ACHN (cell line): Measurements from ENCODE around the gene THRB.

ENCODE experiments used
- DNase-seq: peaks from one replicate; pipeline ENCODE4 v3.0.0-alpha.2; 2015
- in situ Hi-C: cut with HindIII; loops from 2 replicates; pipeline ENCODE4 v1.10.0; 2017; ENCODE audit warnings: low sequenced_read_pairs, low pct_ligation_motif_present, low pct_unique_long_range_greater_than_20kb

Gene THRB

DNA sequence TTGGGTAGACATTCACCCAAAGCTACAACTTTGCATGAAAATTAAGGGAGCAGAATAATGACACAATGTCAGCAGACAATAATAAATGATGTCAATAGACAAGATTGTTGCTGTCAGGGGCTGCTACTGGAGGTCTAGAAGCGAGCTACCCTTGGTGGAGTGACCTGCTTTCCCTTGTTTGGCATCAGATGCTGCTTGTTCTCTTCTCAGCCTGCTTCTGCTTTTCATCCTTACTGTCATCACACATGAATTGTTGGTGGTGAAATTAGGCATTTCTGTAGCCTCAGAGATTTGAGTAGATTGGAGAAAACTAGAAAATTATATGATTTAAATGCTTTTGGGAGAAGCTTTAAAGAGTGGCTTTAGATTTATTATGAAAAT lies 355.8 kb downstream of the THRB start:
- no peak for DNase-seq
- in situ Hi-C loops: no loop called here

DNA sequence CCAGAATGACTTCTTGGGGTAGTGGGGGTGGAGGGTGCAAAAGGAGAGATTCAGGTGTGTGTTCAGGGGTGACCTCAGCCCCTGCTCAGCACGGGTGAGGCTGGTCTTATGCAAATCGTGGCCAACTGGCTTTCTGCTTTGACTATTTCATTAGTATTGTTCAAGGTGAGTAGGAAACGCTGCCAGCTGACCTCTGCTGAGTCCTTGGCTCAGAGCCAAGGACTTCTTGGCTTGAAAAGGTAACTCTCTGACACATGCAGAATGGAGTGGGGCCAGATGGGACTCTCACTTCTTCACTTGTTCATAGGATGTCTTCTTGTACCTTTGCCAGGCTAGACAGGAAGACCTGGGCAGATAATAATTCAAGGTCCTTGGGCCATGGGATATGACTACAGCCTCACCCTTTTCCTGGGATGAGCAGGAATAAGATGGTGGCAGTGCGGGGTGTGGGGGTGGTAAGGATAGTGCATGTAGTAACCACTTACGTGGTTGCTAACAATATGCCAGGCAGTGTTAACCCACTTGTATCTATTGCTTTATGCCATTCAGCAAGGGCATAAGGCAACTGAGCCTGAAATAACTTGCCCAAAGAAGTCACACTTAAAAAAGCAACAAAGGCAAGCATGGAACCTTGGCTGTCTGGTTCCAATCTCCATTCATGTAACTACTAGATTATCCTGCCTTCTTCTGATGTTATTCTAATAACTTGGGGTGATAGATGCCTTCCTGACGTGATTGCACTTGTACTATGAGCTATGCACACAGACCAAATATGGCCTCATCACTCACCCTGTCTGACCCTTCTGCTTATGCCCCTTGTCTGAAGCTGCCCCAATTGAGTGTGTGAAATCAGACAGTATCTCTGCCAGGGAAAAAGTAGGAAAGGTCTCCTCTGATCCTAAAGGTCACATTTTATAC lies 356.4 kb downstream of the THRB start:
- in situ Hi-C loops: no loop called here
- no peak for DNase-seq

GRCh38 chr3:24137334-24137733 lies 357.3 kb downstream of the THRB start:
- in situ Hi-C loops: no loop called here
- no peak for DNase-seq

GRCh38 chr3:24136624-24137310 lies 357.9 kb downstream of the THRB start:
- in situ Hi-C loops: no loop called here
- DNase-seq: no peak

DNA sequence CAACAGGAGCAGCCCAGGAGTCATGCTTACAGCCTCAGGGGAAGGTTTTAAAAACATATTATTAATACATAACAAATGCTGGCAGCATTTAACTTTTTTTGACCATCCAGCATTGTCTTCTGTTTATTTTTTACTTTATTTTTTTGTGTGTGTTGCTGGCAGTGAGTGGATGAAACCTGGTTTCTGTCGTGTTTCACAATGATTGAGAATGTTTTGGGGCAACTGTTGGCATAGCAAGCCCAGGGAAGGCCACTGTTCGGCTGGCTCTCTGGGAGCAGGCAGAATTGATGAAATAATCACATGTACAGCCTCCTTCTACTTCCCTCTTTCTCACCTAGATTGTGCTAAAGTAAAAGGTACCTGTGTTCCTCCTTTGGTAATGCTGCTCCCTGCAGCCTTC lies 359.4 kb downstream of the THRB start:
- DNase-seq: no peak

GRCh38 chr3:24133942-24134341 lies 360.7 kb downstream of the THRB start:
- in situ Hi-C loops: no loop called here

More for the DNA sequence above, 359.4 kb downstream of the THRB start:
- in situ Hi-C loops: no loop called here

GRCh38 chr3:24133436-24133835 lies 361.2 kb downstream of the THRB start:
- DNase-seq: no peak
- in situ Hi-C loops: no loop called here

More at GRCh38 chr3:24133942-24134341, 360.7 kb downstream of the THRB start:
- no peak for DNase-seq

GRCh38 chr3:24129549-24129948 lies 365.1 kb downstream of the THRB start:
- no peak for DNase-seq
- in situ Hi-C loops: no loop called here

DNA sequence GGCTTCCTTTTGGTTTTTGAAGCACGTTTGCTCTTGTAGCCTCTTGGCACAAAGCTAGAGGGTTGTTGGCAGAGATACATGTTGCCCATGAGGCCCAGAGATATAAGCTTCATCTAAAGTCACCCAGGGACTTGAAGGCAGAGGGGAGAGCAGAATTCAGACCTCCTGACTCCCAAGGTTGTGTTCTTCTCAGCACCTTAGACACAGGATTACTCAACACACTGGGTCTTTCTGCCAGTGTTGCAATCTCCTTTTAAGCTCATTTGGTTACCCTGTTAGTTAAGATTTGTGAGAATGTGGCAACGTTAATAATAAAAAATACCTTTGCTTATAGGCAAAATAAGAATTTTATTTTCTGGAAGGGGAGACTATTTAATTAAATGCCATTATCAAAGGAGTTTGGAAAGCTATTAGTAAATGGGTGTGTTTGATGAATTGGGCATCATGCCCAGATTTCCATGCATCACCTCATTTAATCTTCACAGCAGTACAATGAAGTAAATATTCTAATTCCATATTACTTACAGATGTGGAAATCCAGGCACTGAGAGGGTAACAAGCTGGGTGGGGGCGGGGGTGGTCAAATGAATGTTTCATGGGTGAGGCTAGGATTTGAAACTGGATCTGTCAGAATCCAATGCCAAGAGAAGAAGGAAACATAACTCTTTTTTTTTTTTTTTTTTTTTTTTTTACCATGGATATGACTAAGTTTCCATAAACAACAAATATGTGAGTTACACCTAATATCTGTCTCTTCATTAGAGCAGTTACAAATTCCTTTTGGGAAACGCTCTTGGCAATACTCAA lies 366.2 kb downstream of the THRB start:
- no peak for DNase-seq
- in situ Hi-C loops: no loop called here

DNA sequence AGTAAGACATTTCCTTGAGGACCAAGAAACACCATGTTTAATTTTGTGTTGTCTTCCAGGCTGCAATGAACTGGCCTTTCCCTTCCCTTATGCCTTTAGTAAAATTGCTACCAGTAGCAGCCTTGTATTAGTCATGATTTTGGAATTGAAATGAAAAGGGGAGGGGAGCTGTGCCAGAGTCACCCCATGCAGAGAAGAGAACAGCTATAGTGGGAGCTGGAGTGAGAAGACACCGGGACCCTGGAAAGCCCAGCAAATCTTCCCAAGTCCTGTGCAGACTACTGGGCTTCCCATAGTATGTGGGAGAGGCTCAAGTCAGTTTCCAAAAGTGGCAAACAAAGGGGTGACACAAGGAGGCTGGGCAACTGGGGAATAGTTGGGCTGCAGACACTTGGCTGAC lies 371.1 kb downstream of the THRB start:
- in situ Hi-C loops: no loop called here
- peak; percentile 29 for DNase-seq

- DNase-seq: no peak
- in situ Hi-C loops: no loop called here
These were observed 374.2 kb downstream of the THRB start for GRCh38 chr3:24120434-24120833.

- DNase-seq: no peak
These were observed 375.3 kb downstream of the THRB start for GRCh38 chr3:24119321-24119751.

DNA sequence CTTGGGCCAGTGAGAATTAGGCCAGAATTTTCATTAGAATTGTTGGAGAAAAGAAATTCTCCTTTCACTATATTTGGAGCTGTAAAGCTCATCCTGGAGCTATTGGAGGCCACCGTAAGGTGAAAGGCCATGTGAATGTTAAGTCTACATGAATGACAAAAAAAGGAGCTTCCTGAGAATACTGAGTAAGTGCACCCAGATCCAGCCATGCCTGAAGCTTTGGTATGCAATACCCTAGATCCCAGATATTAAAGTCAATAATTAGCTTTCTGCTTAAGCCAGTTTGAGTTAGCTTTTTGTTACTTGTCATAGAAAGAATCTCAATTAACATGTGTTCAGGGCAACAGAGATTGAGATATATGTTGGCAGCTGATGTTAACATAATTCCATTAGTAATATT lies 377.1 kb downstream of the THRB start:
- in situ Hi-C loops: no loop called here
- DNase-seq: no peak

More at GRCh38 chr3:24119321-24119751, 375.3 kb downstream of the THRB start:
- in situ Hi-C loops: no loop called here

DNA sequence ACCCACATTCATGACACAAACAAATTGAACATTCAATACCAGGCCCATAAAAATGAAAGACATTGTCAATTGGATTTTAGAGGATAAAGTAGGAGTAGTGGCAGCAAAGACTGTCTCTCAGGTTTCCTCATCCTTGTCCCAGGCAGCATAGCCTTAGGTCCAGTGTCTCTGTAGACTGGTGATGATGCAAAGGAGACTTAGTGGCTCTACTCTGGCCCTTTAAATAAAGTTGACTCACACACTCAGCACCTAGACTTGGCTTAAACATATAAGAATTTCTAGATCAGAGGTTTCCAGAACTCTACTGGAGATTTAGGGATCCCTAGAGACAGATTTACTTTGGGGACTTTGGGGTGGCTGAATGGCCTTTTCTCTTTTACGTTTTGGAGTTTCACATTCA lies 382.9 kb downstream of the THRB start:
- DNase-seq: no peak
- in situ Hi-C loops: no loop called here

DNA sequence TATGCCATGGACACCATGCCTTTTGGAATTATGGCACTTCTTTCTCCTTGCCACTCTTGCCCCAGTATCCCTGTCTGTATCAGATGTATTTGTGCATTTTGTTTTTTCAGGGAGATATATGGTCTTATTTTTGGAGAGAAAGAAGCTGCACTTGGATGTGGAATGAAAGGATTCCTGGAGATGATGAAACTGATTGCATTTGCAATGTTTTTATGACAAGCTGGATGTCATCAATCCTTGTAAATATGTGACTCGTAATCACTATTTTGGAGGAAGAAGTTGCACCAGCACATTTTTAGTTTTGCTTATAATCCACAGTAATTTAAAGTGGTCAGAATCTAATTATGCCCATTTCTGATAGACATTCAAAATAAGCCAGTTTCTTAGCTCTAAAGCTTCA lies 384.6 kb downstream of the THRB start:
- DNase-seq: no peak
- in situ Hi-C loops: no loop called here

- in situ Hi-C loops: no loop called here
- no peak for DNase-seq
These were observed 392.9 kb downstream of the THRB start for GRCh38 chr3:24101676-24102168.

- DNase-seq: no peak
- in situ Hi-C loops: no loop called here
These were observed 393.8 kb downstream of the THRB start for GRCh38 chr3:24100696-24101402.

- in situ Hi-C loops: no loop called here
- no peak for DNase-seq
These were observed 397.9 kb downstream of the THRB start for GRCh38 chr3:24096695-24097290.
